Measurements from ENCODE around the gene HDAC4.

GRCh38 chr2:239346676-239347075 lies 54.1 kb downstream of the HDAC4 start:
- no peak for TF ChIP-seq ELK3 (CRISPR knock-in tag; IDR thresholded peaks at IDR 0.05)
- no peak for TF ChIP-seq ZNF232 (CRISPR knock-in tag; IDR thresholded peaks at IDR 0.05)
- TF ChIP-seq RAD21 (CRISPR knock-in tag; conservative IDR thresholded peaks at IDR 0.05 in 1 of 2, IDR thresholded peaks at IDR 0.05 in 1 of 2) = no peak
- no peak for TF ChIP-seq ATF2 (CRISPR knock-in tag; IDR thresholded peaks at IDR 0.05)
- TF ChIP-seq SRSF9 (IDR thresholded peaks at IDR 0.05; ENCODE audit: borderline replicate concordance, low read depth, low read length) = no peak
- no peak for TF ChIP-seq IRF1 (CRISPR knock-in tag; IDR thresholded peaks at IDR 0.05; ENCODE audit: borderline replicate concordance)
- TF ChIP-seq CTCF (IDR thresholded peaks at IDR 0.05 in 2 of 3, conservative IDR thresholded peaks at IDR 0.05 in 1 of 3; ENCODE audit: insufficient read depth in 2 of 3, low read depth in 1 of 3, low read length in 3 of 3) = no peak
- no peak for TF ChIP-seq JUNB (CRISPR knock-in tag; conservative IDR thresholded peaks at IDR 0.05)
